ENCODE measurements around the gene CHID1.

The CHID1 gene

GRCh38 chr11:910589-911030 lies at the start of gene CHID1:
CHID1 (minus strand) TSS chr11:910810; CDS start chr11:904816, 5,994 bp downstream.
- Mint-ChIP-seq H3K27me3 (no peaks in the 10 kb centered on the region), H3K4me1 (peaks cover 22% of the 10 kb centered on the region), H3K4me3 (peak within 1 kb of the TSS; percentile 91), H3K36me3 (ENCODE audit: low read depth) (peaks cover 1% of the 10 kb centered on the region), H3K27ac (peak within 1 kb of the TSS; percentile 96), H3K9me3 (no peaks in the 10 kb centered on the region)
- peak; percentile 97 for ATAC-seq
- DNase-seq: peak; percentile 91

DNA sequence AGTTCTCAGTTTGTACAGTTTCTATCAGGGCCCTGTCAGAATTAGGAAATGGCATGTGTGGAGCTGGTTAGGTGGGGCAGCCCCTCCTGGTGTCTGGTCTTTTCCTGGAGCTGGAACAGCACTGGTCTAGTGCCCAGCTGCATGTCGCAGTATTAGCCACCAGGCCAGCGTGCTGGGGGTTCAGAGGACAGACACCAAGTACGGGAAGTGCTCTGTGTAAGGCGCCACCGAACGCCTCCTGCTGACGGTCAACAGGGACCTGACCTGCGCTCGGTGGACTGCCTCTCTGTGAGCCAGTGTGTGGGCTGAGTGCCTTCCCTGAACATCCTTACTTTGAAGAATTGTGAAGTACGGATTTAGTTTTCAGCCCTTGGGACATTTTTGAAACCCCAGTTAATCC lies 49.0 kb upstream of the CHID1 start:
- no peak overlapping the region for H3K4me3 Mint-ChIP-seq
- peaks cover 12% of the 10 kb centered on the region for H3K4me1 Mint-ChIP-seq
- no peak for ATAC-seq
- DNase-seq: no peak
- peaks cover 10% of the 10 kb centered on the region for H3K36me3 Mint-ChIP-seq (ENCODE audit: low read depth)
- no peaks in the 10 kb centered on the region for H3K27me3 Mint-ChIP-seq
- H3K9me3 Mint-ChIP-seq: no peaks in the 10 kb centered on the region
- H3K27ac Mint-ChIP-seq: no peak overlapping the region

GRCh38 chr11:959027-959426 lies 48.4 kb upstream of the CHID1 start:
- Mint-ChIP-seq H3K4me1 (peaks cover 18% of the 10 kb centered on the region), H3K4me3 (no peak overlapping the region), H3K9me3 (no peaks in the 10 kb centered on the region), H3K36me3 (ENCODE audit: low read depth) (peaks cover 7% of the 10 kb centered on the region), H3K27me3 (no peaks in the 10 kb centered on the region), H3K27ac (no peak overlapping the region)
- DNase-seq (no peak), ATAC-seq (no peak)

- Mint-ChIP-seq H3K36me3 (ENCODE audit: low read depth) (peaks cover 7% of the 10 kb centered on the region), H3K27me3 (no peaks in the 10 kb centered on the region), H3K4me1 (peaks cover 23% of the 10 kb centered on the region), H3K27ac (no peak overlapping the region), H3K9me3 (no peaks in the 10 kb centered on the region), H3K4me3 (no peak overlapping the region)
- ATAC-seq: no peak
- DNase-seq: no peak
Observed at GRCh38 chr11:958101-958500, 47.5 kb upstream of the CHID1 start.

GRCh38 chr11:957212-957920 lies 46.8 kb upstream of the CHID1 start:
- no peaks in the 10 kb centered on the region for H3K9me3 Mint-ChIP-seq

DNA sequence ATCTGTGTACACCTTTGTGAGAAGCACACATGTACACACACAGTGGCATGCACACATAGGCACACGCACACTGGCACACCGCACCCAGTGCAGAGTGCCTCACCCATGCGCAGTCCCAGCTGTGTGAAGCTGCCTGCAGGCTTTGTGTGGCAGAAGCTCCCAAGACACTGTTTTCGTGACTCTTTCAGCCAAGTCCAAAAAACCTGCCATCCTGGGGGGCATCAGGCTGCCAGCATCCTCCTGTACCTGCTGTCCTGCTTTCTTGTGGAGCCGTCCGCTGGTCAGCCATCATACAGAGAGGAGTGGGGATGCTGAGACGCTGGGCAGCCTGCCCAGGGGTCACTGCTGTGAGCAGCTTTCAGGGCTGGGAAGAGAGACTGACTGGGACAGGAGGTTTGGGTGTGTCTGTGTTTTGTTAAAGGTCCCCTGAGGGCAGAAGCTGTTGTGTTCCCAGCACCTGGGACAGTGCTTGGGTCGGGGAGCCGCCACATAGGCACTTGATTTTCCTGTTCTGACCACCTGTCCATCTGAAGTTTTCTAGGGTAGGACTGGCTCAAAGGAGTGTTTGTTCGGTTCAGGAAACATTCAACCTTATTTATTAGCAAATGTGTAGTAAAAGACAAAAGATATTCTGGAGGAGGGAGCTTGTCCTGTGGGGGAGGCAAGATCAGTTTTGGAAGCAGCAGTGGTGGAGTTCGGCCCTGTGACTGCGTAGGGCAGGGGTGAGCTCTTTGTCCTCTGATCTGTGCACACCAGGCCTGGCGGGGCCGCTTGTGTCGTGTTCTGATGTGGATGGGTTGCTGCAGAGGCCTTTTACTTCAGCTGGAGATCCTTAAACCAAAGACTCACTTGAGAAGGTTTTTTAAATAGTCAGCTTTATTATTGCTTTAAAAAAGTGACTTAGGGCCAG lies 44.8 kb upstream of the CHID1 start:
- no peak for ATAC-seq
- no peak overlapping the region for H3K4me3 Mint-ChIP-seq
- peaks cover 4% of the 10 kb centered on the region for H3K36me3 Mint-ChIP-seq (ENCODE audit: low read depth)
- no peaks in the 10 kb centered on the region for H3K9me3 Mint-ChIP-seq
- H3K4me1 Mint-ChIP-seq: peaks cover 19% of the 10 kb centered on the region
- no peak overlapping the region for H3K27ac Mint-ChIP-seq
- DNase-seq: no peak
- no peaks in the 10 kb centered on the region for H3K27me3 Mint-ChIP-seq

More at GRCh38 chr11:957212-957920, 46.8 kb upstream of the CHID1 start:
- Mint-ChIP-seq H3K27ac (no peak overlapping the region), H3K36me3 (ENCODE audit: low read depth) (peaks cover 5% of the 10 kb centered on the region), H3K4me1 (peaks cover 23% of the 10 kb centered on the region), H3K4me3 (no peak overlapping the region), H3K27me3 (no peaks in the 10 kb centered on the region)
- DNase-seq: no peak
- no peak for ATAC-seq

DNA sequence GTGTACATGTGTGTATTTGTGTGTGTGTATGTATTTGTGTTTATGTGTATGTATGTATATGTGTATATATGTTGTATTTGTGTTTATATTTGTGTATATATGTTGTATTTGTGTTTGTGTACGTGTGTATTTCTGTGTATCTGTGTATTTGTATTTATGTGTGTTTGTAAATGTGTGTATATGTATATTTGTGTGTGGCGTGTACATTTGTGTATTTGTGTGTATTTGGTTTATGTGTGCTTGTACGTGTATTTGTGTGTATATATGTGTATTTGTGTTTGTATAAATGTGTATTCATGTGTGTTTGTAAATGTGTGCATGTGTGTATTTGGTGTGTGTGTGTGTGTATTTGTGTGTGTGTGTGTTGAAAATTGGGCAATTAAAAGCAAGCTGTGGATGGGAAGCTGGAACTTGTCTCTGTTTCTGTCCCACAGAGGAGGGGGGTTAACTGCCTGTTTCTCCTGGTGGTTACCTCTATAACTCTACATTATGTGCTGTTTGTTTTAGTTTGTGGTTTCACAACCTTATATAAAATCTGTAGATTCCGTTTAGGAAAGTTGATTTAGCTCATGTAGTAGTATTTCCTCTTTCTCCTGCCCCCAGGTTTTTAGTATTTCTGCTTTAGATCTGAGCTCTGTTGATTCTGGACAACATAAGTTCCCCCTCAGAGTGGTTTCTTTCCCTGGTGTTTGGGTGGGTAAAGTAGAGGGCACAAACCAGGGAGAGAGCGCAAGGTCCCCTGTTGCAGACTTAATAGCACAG lies 44.0 kb upstream of the CHID1 start:
- ATAC-seq: no peak
- Mint-ChIP-seq H3K4me1 (peaks cover 19% of the 10 kb centered on the region), H3K4me3 (no peak overlapping the region), H3K27ac (no peak overlapping the region), H3K27me3 (no peaks in the 10 kb centered on the region), H3K9me3 (peaks cover 5% of the 10 kb centered on the region), H3K36me3 (ENCODE audit: low read depth) (peaks cover 10% of the 10 kb centered on the region)
- no peak for DNase-seq

DNA sequence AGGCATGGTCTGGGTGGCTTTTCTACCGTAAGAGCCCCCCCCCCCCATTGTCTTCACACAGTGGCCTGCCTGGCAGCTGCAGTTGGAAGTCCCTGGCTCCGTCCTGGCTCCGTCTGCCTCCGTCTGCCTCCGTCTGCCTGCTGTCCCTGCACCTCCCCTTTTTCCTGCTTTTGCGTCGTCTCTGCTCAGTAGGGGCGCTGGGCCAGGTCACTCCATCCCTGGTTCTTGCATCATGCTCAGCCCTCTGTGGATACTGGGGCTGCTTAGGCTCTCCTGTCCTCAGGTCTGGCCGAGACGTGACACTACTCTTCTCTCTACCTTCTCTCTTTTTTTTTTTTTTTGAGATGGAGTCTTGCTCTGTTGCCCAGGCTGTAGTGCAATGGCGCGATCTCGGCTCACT lies 42.9 kb upstream of the CHID1 start:
- H3K4me3 Mint-ChIP-seq: no peak overlapping the region
- H3K27me3 Mint-ChIP-seq: no peaks in the 10 kb centered on the region
- ATAC-seq: no peak
- peaks cover 19% of the 10 kb centered on the region for H3K4me1 Mint-ChIP-seq
- peaks cover 5% of the 10 kb centered on the region for H3K9me3 Mint-ChIP-seq
- H3K36me3 Mint-ChIP-seq (ENCODE audit: low read depth): peaks cover 19% of the 10 kb centered on the region
- no peak for DNase-seq
- no peak overlapping the region for H3K27ac Mint-ChIP-seq

DNA sequence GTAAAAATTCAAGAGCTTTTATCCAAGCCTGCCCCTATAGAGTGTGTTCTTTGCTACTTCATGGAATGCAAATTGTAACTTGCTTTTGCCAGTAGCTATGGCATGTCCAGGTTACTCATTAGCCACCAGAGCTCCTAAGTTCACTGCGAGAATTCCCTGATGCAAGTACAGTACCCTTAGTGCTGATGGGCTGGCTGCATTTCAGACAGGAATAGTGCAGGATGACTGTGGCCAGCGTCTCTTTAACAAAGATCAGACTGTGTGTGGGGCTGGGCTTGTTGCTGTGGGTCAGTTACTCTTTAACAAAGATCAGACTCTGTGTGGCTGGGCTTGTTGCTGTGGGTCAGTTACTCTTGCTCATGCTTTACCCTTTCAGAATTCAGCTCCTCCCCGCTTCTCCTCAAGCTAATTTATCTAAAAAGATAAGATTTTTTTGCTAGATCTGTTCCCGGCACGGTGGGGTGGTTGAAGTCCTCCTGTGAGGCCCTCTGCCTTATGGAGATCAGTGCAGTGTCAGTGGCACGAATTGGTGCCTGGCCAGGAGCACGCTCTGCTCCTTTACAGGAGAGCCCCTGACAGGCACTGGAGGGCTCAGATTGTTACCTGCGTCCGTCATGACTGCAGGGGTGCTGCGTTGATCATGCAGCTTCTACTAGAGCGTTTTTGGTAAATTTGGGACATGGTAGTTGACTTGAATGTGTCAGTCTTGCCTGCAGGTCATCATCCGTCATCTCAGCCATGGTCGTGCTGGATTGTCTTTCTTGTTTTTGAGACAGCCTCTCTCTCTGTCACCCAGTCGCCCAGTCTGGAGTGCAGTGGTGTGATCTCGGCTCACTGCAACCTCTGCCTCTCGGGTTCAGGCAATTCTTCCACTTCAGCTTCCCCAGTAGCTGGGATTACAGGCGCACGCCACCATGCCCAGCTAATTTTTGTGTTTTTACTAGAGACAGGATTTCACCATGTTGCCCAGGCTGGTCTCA lies 42.1 kb upstream of the CHID1 start:
- Mint-ChIP-seq H3K4me3 (no peak overlapping the region), H3K27ac (no peak overlapping the region), H3K27me3 (no peaks in the 10 kb centered on the region), H3K9me3 (peaks cover 10% of the 10 kb centered on the region), H3K4me1 (peaks cover 19% of the 10 kb centered on the region), H3K36me3 (ENCODE audit: low read depth) (peaks cover 25% of the 10 kb centered on the region)
- ATAC-seq (no peak), DNase-seq (no peak)

DNA sequence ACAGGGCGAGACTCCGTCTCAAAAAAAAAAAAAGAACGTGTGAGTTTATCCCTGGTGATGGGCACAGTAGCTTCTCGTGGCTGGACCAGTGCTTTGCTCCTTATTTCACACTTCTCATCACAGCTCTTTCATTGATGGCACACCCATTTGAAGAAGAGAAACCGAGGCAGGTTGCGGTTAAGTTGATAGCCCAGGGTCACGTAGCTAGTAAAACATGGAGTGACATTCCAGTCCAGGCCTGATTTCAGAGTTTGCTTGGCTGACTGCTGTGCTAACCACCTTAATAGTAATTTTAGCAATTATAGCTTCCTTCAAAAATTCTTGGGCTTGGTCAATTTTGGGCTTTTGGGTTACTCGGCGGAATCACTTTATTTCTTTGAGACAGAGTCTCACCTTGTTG lies 40.9 kb upstream of the CHID1 start:
- DNase-seq: no peak
- H3K36me3 Mint-ChIP-seq (ENCODE audit: low read depth): peaks cover 25% of the 10 kb centered on the region
- H3K4me3 Mint-ChIP-seq: no peak overlapping the region
- H3K4me1 Mint-ChIP-seq: peaks cover 19% of the 10 kb centered on the region
- no peak overlapping the region for H3K27ac Mint-ChIP-seq
- H3K9me3 Mint-ChIP-seq: peaks cover 10% of the 10 kb centered on the region
- no peaks in the 10 kb centered on the region for H3K27me3 Mint-ChIP-seq
- no peak for ATAC-seq

GRCh38 chr11:947744-948143 lies 37.1 kb upstream of the CHID1 start:
- Mint-ChIP-seq H3K9me3 (peaks cover 10% of the 10 kb centered on the region), H3K4me1 (peaks cover 1% of the 10 kb centered on the region), H3K27ac (no peak overlapping the region), H3K36me3 (ENCODE audit: low read depth) (peaks cover 32% of the 10 kb centered on the region), H3K27me3 (no peaks in the 10 kb centered on the region), H3K4me3 (no peak overlapping the region)
- ATAC-seq (no peak), DNase-seq (no peak)

- Mint-ChIP-seq H3K27ac (no peak overlapping the region), H3K36me3 (ENCODE audit: low read depth) (peaks cover 33% of the 10 kb centered on the region), H3K4me1 (peaks cover 11% of the 10 kb centered on the region), H3K4me3 (no peak overlapping the region), H3K9me3 (peaks cover 10% of the 10 kb centered on the region), H3K27me3 (no peaks in the 10 kb centered on the region)
- DNase-seq (no peak), ATAC-seq (no peak)
Observed at GRCh38 chr11:945986-946385, 35.4 kb upstream of the CHID1 start.

GRCh38 chr11:944711-945470 lies 34.3 kb upstream of the CHID1 start:
- no peak overlapping the region for H3K4me3 Mint-ChIP-seq
- DNase-seq (no peak), ATAC-seq (no peak)
- peaks cover 22% of the 10 kb centered on the region for H3K4me1 Mint-ChIP-seq
- peaks cover 29% of the 10 kb centered on the region for H3K36me3 Mint-ChIP-seq (ENCODE audit: low read depth)
- H3K27ac Mint-ChIP-seq: no peak overlapping the region
- H3K9me3 Mint-ChIP-seq: peaks cover 8% of the 10 kb centered on the region
- H3K27me3 Mint-ChIP-seq: no peaks in the 10 kb centered on the region

All from activated naive CD8-positive, alpha-beta T cell treated with anti-CD3 and anti-CD28 coated beads, Interleukin-2, amount 50 U/mL, for 24 hours (primary cell).